Liver (tissue), 9 donors: ENCODE measurements around the gene TENT4A. TPM values are rescaled to one million over a fixed set of nuclear protein-coding genes. Genes with fewer than 3 reads are reported as not detected.
A peak's percentile ranks its signal among the peaks of the same experiment; 100 is the strongest.

Experiments
- DNase-seq: peaks from one replicate; pipeline ENCODE4 v3.0.0-alpha.2; 2017; ENCODE audit warnings: low spot score
- H3K27ac ChIP-seq, 2 donors: one replicate each; pipeline ENCODE4 v1.7.0; 2013; ENCODE audit warnings: inconsistent platforms in 2 of 2, low read length in 2 of 2, control low read depth in 1 of 2, low read depth in 1 of 2, mild to moderate bottlenecking in 1 of 2
- H3K27me3 ChIP-seq, 4 donors: one replicate each; pipeline versions ENCODE4 v1.6.1 to v1.7.0; 2013; ENCODE audit warnings: low read length in 3 of 4, inconsistent platforms in 1 of 4, mild to moderate bottlenecking in 1 of 4, moderate library complexity in 1 of 4; ENCODE audit not compliant: control insufficient read depth in 4 of 4, insufficient read depth in 4 of 4
- H3K36me3 ChIP-seq, 4 donors: one replicate each; pipeline versions ENCODE4 v1.6.1 to v1.7.0; 2013; ENCODE audit warnings: low read length in 3 of 4, mild to moderate bottlenecking in 3 of 4, low read depth in 1 of 4, moderate library complexity in 1 of 4; ENCODE audit not compliant: control insufficient read depth in 4 of 4, insufficient read depth in 3 of 4
- H3K4me1 ChIP-seq, 4 donors: one replicate each; pipeline versions ENCODE4 v1.6.1 to v1.7.0; 2013; ENCODE audit warnings: low read length in 3 of 4, mild to moderate bottlenecking in 3 of 4, moderate library complexity in 1 of 4; ENCODE audit not compliant: control insufficient read depth in 4 of 4, insufficient read depth in 4 of 4
- H3K4me3 ChIP-seq, 3 donors: one replicate each; pipeline versions ENCODE4 v1.6.1 to v1.7.0; 2013; ENCODE audit warnings: low read length in 3 of 3, control low read depth in 1 of 3, low read depth in 1 of 3, mild to moderate bottlenecking in 1 of 3
- H3K9ac ChIP-seq, 2 donors: one replicate each; pipeline ENCODE4 v1.7.0; 2013; ENCODE audit warnings: low read length in 2 of 2, mild to moderate bottlenecking in 2 of 2, moderate library complexity in 2 of 2, control low read depth in 1 of 2, low read depth in 1 of 2
- H3K9me3 ChIP-seq, 4 donors: one replicate each; pipeline versions ENCODE4 v1.6.1 to v1.7.0; 2013; ENCODE audit warnings: low read length in 3 of 4; ENCODE audit not compliant: control insufficient read depth in 4 of 4
- FOXA2 ChIP-seq: IDR thresholded peaks from 2 replicates; pipeline ENCODE4 v1.6.1; 2016; ENCODE audit warnings: antibody characterized with exemption
- GABPA ChIP-seq, 2 donors: IDR thresholded peaks in 1 of 2; conservative IDR thresholded peaks in 1 of 2; 2 replicates each; pipeline ENCODE4 v1.6.1; 2016; ENCODE audit warnings: antibody characterized with exemption in 2 of 2, mild to moderate bottlenecking in 1 of 2, moderate library complexity in 1 of 2
- HNF4A ChIP-seq, 2 donors: conservative IDR thresholded peaks; 2 replicates each; pipeline ENCODE4 v1.6.1; 2016; ENCODE audit warnings: antibody characterized with exemption in 2 of 2, mild to moderate bottlenecking in 2 of 2
- HNF4G ChIP-seq: IDR thresholded peaks from 2 replicates; pipeline ENCODE4 v1.6.1; 2016; ENCODE audit warnings: antibody characterized with exemption
- NR2F2 ChIP-seq: IDR thresholded peaks from 2 replicates; pipeline ENCODE4 v1.6.1; 2016; ENCODE audit warnings: antibody characterized with exemption
- REST ChIP-seq: IDR thresholded peaks from 2 replicates; pipeline ENCODE4 v1.6.1; 2016; ENCODE audit warnings: antibody characterized with exemption, mild to moderate bottlenecking
- RXRA ChIP-seq, 2 donors: IDR thresholded peaks; 2 replicates each; pipeline ENCODE4 v1.6.1; 2017 to 2018; ENCODE audit warnings: antibody characterized with exemption in 2 of 2, mild to moderate bottlenecking in 1 of 2
- SP1 ChIP-seq: IDR thresholded peaks from 2 replicates; pipeline ENCODE4 v1.6.1; 2018; ENCODE audit warnings: antibody characterized with exemption, mild to moderate bottlenecking
- TAF1 ChIP-seq: conservative IDR thresholded peaks from 2 replicates; pipeline ENCODE4 v1.6.1; 2016; ENCODE audit warnings: antibody characterized with exemption, mild to moderate bottlenecking
- WGBS: extraction: QIAGEN DNeasy Blood & Tissue Kit; methylation state at CpG from one replicate; pipeline ENCODE4 v1.1.7; 2013; 5-methylcytosine and 5-hydroxymethylcytosine counted together
- polyA plus RNA-seq, 2 donors: library from polyadenylated mRNA; stranded (reverse) in 1 of 2; unstranded in 1 of 2; fragments of 200-250 nt in 1 of 2; fragments of >200 nt in 1 of 2; fragmentation: Nextera tagmentation in 1 of 2; extraction: Ambion mirVana in 1 of 2; gene quantifications; one replicate each; pipeline versions ENCODE4 v1.2.1 to v1.2.3, GENCODE V29; 2013 to 2015
- total RNA-seq, 2 donors: library from RNA; depleted of rRNA; stranded (reverse); fragments of >200 nt; gene quantifications; one replicate each; pipeline ENCODE4 v1.2.3, GENCODE V29; 2014
- donor health status: healthy.
- donor health status: healthy.
- donor health status: healthy.
- donor health status: healthy.
- donor health status: healthy.

TENT4A gene
- total and polyA plus RNA-seq, 4 donors = 3.9 to 15.1 (median 8.1) TPM

GRCh38 chr5:6729386-6730310 lies 16.4 kb downstream of the TENT4A start:
- Histone ChIP-seq H3K9ac (no peak overlapping the region), H3K36me3 (peaks cover 0 to 1% (median 0%) of the 10 kb centered on the region in 4 donors), H3K4me3 (no peak overlapping the region), H3K27me3 (no peaks in the 10 kb centered on the region), H3K9me3 (no peaks in the 10 kb centered on the region), H3K4me1 (peaks cover 28 to 58% (median 44%) of the 10 kb centered on the region in 4 donors), H3K27ac (peak overlapping the region; percentile 7 to 14)
- no peak for TF ChIP-seq GABPA (IDR thresholded peaks at IDR 0.05 in 1 of 2, conservative IDR thresholded peaks at IDR 0.05 in 1 of 2)
- no peak for TF ChIP-seq TAF1
- no peak for TF ChIP-seq REST
- TF ChIP-seq FOXA2 = no peak
- no peak for TF ChIP-seq RXRA (IDR thresholded peaks at IDR 0.05)
- no peak for TF ChIP-seq HNF4A (conservative IDR thresholded peaks at IDR 0.05)
- TF ChIP-seq SP1 = no peak
- 68% methylated on average over 12 of the region's 12 CpGs for WGBS
- DNase-seq = no peak

- Histone ChIP-seq H3K36me3 (no peaks in the 10 kb centered on the region), H3K4me3 (no peak overlapping the region), H3K4me1 (peaks cover 28 to 65% (median 48%) of the 10 kb centered on the region in 4 donors), H3K9me3 (no peaks in the 10 kb centered on the region), H3K27me3 (no peaks in the 10 kb centered on the region), H3K9ac (no peak overlapping the region), H3K27ac (no peak overlapping the region)
- WGBS = 61% methylated on average over 8 of the region's 8 CpGs
- no peak for DNase-seq
- no peak for TF ChIP-seq FOXA2
- no peak for TF ChIP-seq REST
- TF ChIP-seq NR2F2 = no peak
- TF ChIP-seq TAF1 = no peak
- TF ChIP-seq HNF4G = no peak
Measured at GRCh38 chr5:6730407-6730806, 17.2 kb downstream of the TENT4A start.
